ENCODE results near the gene VAV2.

VAV2 gene

DNA sequence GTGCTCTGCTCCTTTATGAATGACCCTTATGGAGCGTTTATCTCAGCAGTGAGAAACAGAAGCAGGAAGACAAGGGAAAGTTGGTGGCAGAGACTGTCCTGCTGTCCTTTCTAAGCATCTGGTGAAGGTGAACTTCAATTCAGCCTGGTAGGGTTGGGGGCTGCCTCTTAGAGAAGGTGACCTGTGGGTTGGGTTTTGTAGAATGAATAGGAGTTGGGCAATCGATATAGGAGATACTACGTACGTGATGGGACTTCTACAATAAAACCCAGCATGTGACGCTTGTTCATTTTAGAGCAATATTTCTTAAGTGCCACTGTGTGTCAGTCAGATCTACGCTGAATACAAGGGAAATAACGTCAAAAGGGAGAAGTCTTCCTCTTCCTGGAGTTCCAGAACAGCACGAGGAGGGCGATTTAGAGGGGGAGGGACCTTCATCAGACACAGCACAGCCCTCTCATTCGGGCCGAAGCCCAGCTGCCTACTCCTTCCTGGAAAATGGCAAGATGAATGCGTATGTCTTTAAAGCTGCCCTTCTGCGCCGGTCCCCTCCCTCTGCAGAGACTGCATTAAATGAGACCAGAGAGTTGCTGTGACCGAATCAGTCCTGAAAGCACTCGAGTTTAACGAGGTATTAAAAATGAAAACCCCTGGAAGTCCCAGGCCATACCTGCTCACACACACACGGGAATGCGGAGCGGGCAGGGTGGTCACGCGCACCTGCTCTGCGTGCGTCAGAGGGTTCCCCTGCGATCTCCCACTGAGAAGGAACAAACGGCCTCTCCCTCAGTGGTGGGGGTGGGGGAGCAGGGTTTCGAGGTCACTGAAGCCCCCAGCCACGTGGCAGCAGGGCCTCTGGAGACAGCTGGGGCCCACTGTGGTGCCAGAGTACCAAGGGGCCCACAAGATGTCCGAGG lies 168.7 kb downstream of the VAV2 start:
- no peak for DNase-seq (ENCODE audit: low read depth in 1 of 2, low spot score in 1 of 2)
- TF ChIP-seq JUND (IDR thresholded peaks at IDR 0.05; ENCODE audit: low read depth), result no peak
- in situ Hi-C loops (cut with HindIII; ENCODE audit: low pct_unique_long_range_greater_than_20kb, low sequenced_read_pairs), result no loop called here

DNA sequence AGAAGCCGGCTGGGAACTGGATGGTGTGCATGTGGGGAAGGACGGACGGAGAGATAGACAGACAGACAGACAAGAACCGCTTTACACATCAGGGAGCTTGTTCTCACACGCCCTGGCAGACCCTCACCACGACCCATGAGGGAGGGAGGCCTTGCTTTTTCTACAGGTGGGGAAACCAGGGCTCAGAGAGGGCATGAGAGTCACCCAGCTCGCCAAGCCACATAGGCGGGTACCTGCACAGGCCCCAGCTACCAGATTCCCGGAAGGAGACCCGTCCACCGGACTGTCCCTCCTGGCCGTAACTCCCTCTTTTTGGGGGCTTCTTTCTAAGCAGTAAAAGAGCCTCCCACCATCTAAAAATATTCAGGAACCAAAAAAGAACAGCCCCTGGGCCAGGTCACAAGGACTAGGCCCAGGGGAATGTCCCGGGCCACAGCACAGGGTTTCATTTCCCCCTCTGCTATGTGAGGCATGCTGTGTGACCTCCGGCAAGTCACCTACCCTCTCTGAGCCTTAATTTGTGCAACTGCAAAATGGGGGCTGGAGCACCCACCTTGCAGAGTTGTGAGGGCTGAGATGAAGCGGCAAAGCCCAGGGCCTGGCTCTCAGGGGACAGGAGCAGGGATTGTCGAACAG lies 169.6 kb downstream of the VAV2 start:
- TF ChIP-seq JUND (IDR thresholded peaks at IDR 0.05; ENCODE audit: low read depth), result no peak
- in situ Hi-C loops (cut with HindIII; ENCODE audit: low pct_unique_long_range_greater_than_20kb, low sequenced_read_pairs), result no loop called here
- DNase-seq (ENCODE audit: low read depth in 1 of 2, low spot score in 1 of 2), result no peak

DNA sequence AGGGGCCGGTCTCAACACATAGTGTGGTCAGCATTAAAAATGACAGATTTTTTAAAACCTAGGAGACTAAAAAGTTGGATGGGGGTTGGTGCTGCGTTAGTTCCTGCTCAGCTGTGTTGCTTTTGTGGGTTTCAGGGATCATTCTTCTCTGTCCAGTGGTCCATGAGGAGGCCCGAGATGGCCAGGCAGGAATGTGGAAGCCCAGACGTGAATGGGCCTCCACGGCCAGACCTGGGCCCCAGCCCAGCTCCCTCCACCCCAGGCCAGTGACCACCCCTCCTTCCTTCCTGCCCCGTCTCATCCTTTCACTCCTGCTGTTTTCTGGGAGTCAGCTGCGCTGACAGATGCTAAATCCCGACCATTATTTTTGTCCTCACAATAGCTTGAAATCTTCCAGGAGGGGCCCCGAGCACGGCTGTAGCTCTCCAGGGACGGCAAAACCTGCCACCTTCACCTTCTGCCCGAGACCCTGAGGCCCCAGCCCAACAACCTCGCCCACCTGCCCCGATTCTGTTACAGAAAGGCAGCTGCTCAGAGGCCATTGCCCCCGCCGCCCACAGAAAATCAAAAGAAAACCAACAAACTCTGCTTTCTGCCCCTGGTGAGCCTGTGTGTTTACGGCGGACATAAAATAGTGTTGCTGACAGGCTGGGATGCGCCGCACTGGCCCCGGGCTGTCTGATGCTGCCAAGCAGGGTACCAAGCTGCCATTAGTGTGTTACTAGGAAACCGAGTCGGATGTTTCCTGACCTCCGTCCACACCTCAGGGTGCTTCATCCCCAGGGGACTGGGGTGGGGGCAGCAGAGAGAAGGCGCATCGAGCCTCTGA lies 170.3 kb downstream of the VAV2 start:
- no peak for TF ChIP-seq JUND (IDR thresholded peaks at IDR 0.05; ENCODE audit: low read depth)
- no peak for DNase-seq (ENCODE audit: low read depth in 1 of 2, low spot score in 1 of 2)
- in situ Hi-C loops (cut with HindIII; ENCODE audit: low pct_unique_long_range_greater_than_20kb, low sequenced_read_pairs), result no loop called here

DNA sequence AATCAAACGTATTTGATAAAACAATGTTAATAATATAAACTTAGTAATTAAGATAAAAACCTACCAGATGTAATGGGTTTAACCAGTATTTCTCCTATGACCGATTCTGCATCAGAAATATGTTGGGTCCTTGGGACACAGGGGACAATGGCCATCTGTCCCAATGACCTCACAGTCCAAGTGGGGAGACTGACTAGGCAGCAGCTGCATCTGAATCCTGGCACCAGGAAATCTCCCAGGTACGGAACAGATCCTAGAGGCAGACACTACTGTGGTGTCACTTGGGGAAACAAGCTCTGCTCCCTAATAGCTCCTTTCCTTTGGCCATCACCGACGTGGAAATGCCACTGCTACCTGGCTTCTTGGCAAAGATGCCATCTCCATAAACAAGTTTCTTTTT lies 172.2 kb downstream of the VAV2 start:
- DNase-seq (ENCODE audit: low read depth in 1 of 2, low spot score in 1 of 2), result no peak
- in situ Hi-C loops (cut with HindIII; ENCODE audit: low pct_unique_long_range_greater_than_20kb, low sequenced_read_pairs), result no loop called here
- TF ChIP-seq JUND (IDR thresholded peaks at IDR 0.05; ENCODE audit: low read depth), result no peak

DNA sequence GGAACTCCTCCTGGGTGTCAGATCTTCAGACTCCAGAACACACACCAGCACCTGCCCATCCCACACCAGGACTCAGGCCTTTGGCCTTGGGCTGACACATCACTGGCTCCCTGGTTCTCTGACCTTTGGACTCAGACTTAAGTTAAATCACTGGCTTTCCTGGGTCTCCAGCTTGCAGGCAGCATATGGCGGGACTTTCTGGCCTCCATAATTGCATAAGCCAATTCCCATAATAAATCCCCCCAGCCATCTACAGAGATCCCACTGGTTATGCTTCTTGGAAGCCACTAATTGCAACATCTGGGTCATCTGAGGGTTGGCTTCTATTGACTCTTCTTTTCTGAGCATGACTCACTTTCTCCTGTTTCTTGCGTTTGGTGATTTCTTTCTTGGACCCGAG lies 173.7 kb downstream of the VAV2 start:
- no peak for TF ChIP-seq JUND (IDR thresholded peaks at IDR 0.05; ENCODE audit: low read depth)
- DNase-seq (ENCODE audit: low read depth in 1 of 2, low spot score in 1 of 2), result no peak
- in situ Hi-C loops (cut with HindIII; ENCODE audit: low pct_unique_long_range_greater_than_20kb, low sequenced_read_pairs), result no loop called here

DNA sequence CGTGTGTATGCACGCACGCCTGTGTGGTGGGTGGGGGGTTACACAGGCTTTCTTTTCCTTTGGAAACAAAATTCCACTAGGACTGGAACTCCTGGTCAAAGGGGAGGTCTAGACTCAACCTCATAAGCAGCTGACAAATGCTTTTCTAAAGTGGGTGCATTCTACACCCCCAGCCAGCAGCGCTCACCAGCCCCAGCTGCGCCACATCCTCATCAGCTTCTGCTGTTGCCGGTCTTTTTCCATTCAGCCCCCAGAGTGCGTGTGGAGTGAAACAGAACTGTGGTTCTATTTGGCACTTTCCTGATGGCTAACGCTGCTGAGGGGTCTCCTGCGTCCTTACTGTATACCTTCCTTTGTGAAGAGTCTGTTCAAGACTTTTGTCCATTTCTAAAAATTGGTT lies 176.3 kb downstream of the VAV2 start:
- in situ Hi-C loops (cut with HindIII; ENCODE audit: low pct_unique_long_range_greater_than_20kb, low sequenced_read_pairs), result no loop called here
- no peak for TF ChIP-seq JUND (IDR thresholded peaks at IDR 0.05; ENCODE audit: low read depth)
- DNase-seq (ENCODE audit: low read depth in 1 of 2, low spot score in 1 of 2), result no peak

DNA sequence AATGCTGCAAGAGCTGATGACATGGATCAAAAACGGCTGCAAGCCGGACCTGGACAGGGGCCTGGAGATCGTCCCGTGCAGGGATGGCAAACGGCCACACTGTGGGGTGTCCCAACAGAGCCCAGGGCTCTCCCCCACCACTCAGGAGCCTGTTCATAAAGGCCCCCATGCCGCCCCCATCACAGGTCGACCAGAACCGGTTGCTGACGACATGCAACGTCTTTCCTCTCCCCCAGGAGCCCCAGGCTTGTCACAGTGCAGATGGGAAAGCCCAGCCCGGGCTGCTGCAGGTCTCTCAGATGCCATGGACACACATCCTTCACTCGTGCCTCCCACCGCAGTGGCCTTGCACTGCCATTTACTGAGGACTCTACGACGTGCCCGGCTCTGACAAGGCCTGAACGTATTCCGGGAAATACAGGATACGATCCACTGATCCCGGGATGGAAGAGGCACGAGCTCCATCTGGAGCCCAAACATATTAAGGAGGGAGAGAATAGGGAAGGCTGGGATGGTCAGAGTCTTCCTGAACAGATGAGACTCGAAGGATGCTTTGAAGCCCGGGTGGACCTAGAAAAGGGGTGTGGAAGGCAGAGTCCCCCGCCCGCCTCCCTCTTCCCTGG lies 177.4 kb downstream of the VAV2 start:
- in situ Hi-C loops (cut with HindIII; ENCODE audit: low pct_unique_long_range_greater_than_20kb, low sequenced_read_pairs), result no loop called here
- DNase-seq (ENCODE audit: low read depth in 1 of 2, low spot score in 1 of 2), result no peak
- no peak for TF ChIP-seq JUND (IDR thresholded peaks at IDR 0.05; ENCODE audit: low read depth)

DNA sequence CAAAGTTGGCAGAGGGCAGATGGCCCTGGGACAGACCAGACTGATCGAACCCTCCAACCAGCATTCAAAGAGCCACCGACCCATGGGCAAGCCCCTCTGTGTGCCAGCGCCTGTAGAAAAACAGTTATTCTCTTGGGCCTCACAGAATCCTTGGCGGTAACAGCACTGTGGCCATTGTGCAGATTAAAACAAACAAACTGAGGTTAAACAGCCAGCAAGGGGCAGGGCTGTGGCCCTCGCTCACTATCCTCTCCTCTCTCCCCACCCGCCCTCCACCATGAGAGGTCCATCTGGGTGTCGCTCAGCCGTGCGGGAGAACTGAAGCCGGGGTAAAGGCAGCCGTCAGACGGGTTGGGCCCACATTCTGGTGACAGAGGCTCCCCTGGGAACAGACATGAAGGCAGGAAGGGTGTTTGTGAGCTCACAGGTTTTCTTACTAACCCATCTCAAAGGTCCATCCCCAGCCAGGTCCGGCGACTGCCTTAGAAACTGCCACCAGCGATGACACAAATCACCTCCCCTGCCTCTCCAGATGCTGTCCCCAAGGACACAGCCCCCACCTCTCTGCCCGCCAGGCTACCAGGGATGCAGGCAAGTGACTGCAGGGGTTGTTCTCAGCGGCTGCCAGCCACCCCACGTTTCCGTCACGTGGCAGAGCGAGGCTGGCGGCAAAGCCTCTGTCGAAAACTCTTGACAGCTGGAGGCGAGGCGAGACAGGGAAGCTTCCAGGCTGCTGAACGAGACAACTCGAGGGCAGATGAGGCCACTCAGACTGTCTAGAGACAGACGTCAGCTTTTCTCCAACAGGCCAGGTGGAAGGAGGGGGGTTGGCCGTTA lies 178.2 kb downstream of the VAV2 start:
- no peak for TF ChIP-seq JUND (IDR thresholded peaks at IDR 0.05; ENCODE audit: low read depth)
- in situ Hi-C loops (cut with HindIII; ENCODE audit: low pct_unique_long_range_greater_than_20kb, low sequenced_read_pairs), result no loop called here
- no peak for DNase-seq (ENCODE audit: low read depth in 1 of 2, low spot score in 1 of 2)

DNA sequence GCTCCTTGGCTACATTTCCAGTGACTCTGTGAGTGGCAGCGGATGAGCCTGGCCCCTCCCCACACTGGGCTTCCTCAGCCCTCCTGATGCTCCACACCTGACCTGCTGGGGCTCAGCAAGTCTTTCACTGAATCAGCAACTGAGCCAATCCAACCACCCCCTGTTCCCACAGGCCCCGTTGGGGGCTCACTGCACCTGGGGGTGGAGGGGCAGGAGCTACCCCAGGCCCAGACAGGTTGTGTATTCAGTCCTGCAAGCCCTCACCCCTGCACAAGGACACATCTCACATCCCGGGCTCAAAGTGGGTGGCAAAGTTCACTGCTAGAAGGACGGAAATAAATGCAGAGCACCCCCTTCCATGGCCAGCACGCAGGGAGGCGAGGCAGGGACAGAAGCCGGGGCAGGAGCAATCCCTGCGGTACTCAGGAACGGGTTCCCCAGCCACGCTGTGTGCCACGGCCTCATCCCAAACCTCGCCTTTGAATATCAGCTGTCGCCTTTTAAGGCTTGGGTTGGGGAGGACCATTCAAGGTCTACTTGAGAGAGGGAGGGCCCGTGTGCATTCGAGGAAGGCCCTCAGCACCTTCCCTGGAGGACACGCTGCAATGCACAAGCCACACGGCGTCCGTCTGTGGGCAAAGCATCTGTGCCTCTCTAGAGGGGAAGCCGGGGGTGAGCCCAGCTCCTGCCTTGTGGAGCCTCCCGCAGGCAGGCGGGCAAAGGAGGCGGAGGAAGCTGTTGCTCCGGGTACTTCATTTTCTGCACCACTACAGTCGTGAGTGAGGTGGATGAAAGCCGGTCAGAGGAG lies 179.0 kb downstream of the VAV2 start:
- in situ Hi-C loops (cut with HindIII; ENCODE audit: low pct_unique_long_range_greater_than_20kb, low sequenced_read_pairs), result no loop called here
- DNase-seq (ENCODE audit: low read depth in 1 of 2, low spot score in 1 of 2), result no peak
- no peak for TF ChIP-seq JUND (IDR thresholded peaks at IDR 0.05; ENCODE audit: low read depth)

DNA sequence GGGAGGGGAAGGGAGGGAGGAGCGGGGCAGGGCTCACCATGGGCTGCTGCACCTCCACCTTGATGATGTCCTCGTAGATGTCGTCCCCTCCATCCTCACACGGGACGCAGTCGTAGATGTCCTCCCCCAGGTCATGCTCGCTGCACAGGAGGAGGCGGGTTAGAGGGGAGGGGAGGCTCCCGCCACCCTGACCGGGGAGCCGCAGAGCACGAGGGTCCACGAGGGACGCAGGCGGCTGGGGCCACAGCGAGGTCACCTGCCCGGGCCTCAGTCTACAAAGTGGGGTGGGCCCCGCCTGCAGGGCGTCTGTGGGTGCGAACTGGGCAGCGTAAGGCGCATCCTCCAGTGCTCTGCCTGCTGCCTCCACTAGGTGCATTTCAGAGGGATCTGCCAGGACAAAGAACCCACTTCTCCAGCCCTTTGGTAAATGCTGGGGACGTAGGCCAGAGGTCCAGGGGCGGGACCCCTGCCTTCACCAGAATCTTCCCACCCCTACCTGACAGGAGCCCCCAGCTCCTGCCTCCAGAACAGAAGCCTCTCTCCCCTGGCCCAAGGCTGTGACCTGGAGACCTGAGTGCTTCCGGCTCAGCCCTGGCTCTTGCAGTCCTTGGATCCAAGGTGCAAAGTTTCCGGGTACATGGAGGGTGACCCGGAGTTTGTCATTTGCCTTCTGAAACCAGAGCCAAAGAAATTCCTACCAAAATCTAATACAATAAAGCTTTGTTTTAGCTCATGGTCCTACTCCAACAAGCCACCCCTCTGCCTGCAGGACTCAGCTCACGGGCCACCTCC lies 179.9 kb downstream of the VAV2 start:
- TF ChIP-seq JUND (IDR thresholded peaks at IDR 0.05; ENCODE audit: low read depth), result no peak
- in situ Hi-C loops (cut with HindIII; ENCODE audit: low pct_unique_long_range_greater_than_20kb, low sequenced_read_pairs), result no loop called here
- no peak for DNase-seq (ENCODE audit: low read depth in 1 of 2, low spot score in 1 of 2)
